RWPE1 (cell line): ENCODE results near the gene ACAD11.

Experiments used
- CTCF ChIA-PET: fragments of 350-600 bp; sonication (Branson Sonifier 250); formaldehyde crosslinking; extraction: SDS; loops from one replicate; lab custom pipeline; 2021; lab: Yijun Ruan, JAX
- POLR2A ChIA-PET: fragments of 400-600 bp; formaldehyde crosslinking; extraction: SDS; loops from one replicate; lab custom pipeline; 2020; ENCODE audit warnings: antibody characterized with exemption; ENCODE audit not compliant: low non-redundant PET; lab: Yijun Ruan, JAX
- DNase-seq: peaks from one replicate; pipeline ENCODE4 v3.0.0; 2012; ENCODE audit warnings: low spot score
- H3K27ac ChIP-seq: fragments of 450-650 bp; 2 replicates; pipeline ENCODE4 v1.5.1; 2017
- CTCF ChIP-seq: fragments of 450-650 bp; conservative IDR thresholded peaks from 2 replicates; pipeline ENCODE4 v1.5.1; 2017; ENCODE audit warnings: low read depth, mild to moderate bottlenecking

ACAD11 gene

GRCh38 chr3:132522353-132522752 lies 137.3 kb downstream of the ACAD11 start:
- POLR2A ChIA-PET = no interaction called here
- H3K27ac ChIP-seq = no peak overlapping the region
- CTCF ChIA-PET = no interaction called here
- DNase-seq = no peak
- TF ChIP-seq CTCF = no peak

DNA sequence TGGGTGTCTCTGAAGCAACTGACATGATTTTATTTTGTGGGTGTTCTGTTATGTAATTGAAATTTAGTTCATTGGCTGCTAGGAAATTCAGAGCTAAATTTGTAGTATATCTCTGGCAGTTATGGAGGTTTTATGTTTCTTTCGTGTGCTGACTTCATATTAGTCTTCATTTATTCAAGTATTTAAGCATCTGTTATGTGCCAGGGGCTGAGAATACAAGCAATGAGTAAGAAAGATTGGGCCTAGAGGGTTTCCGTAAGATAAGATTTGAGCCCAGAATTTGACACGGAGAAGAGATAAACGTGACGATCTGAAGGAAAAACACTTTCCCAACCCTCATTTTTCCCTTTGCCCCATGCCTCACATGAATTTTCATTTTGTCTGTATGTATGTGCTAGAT lies 137.7 kb downstream of the ACAD11 start:
- TF ChIP-seq CTCF = no peak
- POLR2A ChIA-PET = no interaction called here
- no peak for DNase-seq
- CTCF ChIA-PET = no interaction called here
- no peak overlapping the region for H3K27ac ChIP-seq

DNA sequence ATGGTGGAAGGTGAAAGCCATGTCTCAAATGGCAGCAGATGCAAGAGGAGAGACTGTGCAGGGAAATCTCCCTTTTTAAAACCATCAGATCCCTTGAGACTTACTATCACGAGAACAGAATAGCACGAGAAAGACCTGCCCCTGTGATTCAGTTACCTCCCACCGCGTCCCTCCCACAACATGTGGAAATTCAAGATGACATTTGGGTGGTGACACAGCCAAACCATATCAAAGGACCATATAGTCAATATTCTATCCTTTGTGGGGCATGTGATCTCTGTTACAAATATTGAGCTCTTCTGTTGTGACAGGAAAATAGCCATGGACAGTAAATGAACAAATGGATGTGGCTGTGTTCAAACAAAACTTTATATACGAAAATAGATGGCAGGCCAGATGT lies 139.7 kb downstream of the ACAD11 start:
- no peak overlapping the region for H3K27ac ChIP-seq
- TF ChIP-seq CTCF = no peak
- CTCF ChIA-PET = no interaction called here
- DNase-seq = no peak
- POLR2A ChIA-PET = no interaction called here

DNA sequence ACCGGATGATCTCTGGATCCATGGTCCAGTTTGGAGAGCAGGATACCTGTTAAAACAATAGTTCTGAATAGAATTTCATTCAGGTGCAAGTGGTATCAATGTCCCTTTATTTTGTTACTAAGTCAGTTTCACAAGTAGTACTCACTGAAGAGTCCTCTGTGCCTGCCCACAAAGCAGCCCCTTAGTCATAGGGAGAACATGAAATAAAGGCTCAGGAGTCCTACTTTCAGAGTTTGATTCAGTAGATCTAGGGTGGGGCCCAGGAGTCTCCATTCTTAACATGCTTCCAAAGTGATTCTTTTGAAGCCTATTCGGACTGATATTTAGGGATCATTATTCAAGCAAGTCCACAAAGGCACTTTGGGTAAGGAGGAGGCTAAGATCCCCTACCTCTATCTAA lies 142.3 kb downstream of the ACAD11 start:
- ChIA-PET CTCF (no interaction called here), POLR2A (no interaction called here)
- DNase-seq = no peak
- TF ChIP-seq CTCF = no peak
- no peak overlapping the region for H3K27ac ChIP-seq

GRCh38 chr3:132513057-132513456 lies 146.6 kb downstream of the ACAD11 start:
- ChIA-PET CTCF (no interaction called here), POLR2A (no interaction called here)
- DNase-seq = no peak

GRCh38 chr3:132509506-132509905 lies 150.1 kb downstream of the ACAD11 start:
- no peak for DNase-seq
- POLR2A ChIA-PET = no interaction called here
- TF ChIP-seq CTCF = no peak
- no peak overlapping the region for H3K27ac ChIP-seq
- CTCF ChIA-PET = interaction anchor here (0.7 to 1.3 kb wide), 2 partner anchors 15 to 133 kb away, joined by 3 read pairs; no protein-coding TSS in a partner anchor

More at GRCh38 chr3:132513057-132513456, 146.6 kb downstream of the ACAD11 start:
- TF ChIP-seq CTCF = no peak
- H3K27ac ChIP-seq = no peak overlapping the region
